GM21423 (cell line): ENCODE results near the gene GRM7.
"Not testable (repeated sequence)": the region's sequence is repeated elsewhere in the genome, so short reads cannot be mapped to it uniquely, and the experiment has no call there.

Experiments
- ATAC-seq: cut with Tn5 transposase; IDR thresholded peaks from one replicate; pipeline ENCODE4 v1.9.1; 2021; ENCODE audit warnings: mild to moderate bottlenecking, moderate library complexity; ENCODE audit not compliant: unreplicated experiment

Gene GRM7

GRCh38 chr3:6860954-6861624, at the start of gene GRM7:
GRM7 (plus strand) TSS chr3:6861115.
- no peak for ATAC-seq

GRCh38 chr3:6821411-6821810, 39.5 kb upstream of the GRM7 start:
- no peak for ATAC-seq

GRCh38 chr3:6825524-6825923, 35.4 kb upstream of the GRM7 start:
- no peak for ATAC-seq

GRCh38 chr3:6827453-6827852, 33.5 kb upstream of the GRM7 start:
- ATAC-seq = no peak

- no peak for ATAC-seq
These were observed 16.2 kb upstream of the GRM7 start for GRCh38 chr3:6844723-6845122.

GRCh38 chr3:6854184-6854583, 6.7 kb upstream of the GRM7 start:
- ATAC-seq = no peak

GRCh38 chr3:6857510-6857909, 3.4 kb upstream of the GRM7 start:
- ATAC-seq = no peak

- ATAC-seq = no peak
These were observed 564 bp upstream of the GRM7 start for GRCh38 chr3:6860149-6860953.

GRCh38 chr3:6861625-6862000, 698 bp downstream of the GRM7 start:
- ATAC-seq = no peak

GRCh38 chr3:6862041-6862879, 1.3 kb downstream of the GRM7 start:
- ATAC-seq = no peak

- no peak for ATAC-seq
These were observed 1.9 kb downstream of the GRM7 start for GRCh38 chr3:6862880-6863195.

GRCh38 chr3:6867269-6867668, 6.4 kb downstream of the GRM7 start:
- no peak for ATAC-seq

- no peak for ATAC-seq
These were observed 17.8 kb downstream of the GRM7 start for GRCh38 chr3:6878731-6879130.

- ATAC-seq = no peak
These were observed 51.3 kb downstream of the GRM7 start for GRCh38 chr3:6912240-6912639.

GRCh38 chr3:6915898-6916297, 55.0 kb downstream of the GRM7 start:
- ATAC-seq = no peak

GRCh38 chr3:6921066-6921465, 60.2 kb downstream of the GRM7 start:
- ATAC-seq = no peak

- no peak for ATAC-seq
These were observed 61.0 kb downstream of the GRM7 start for GRCh38 chr3:6921876-6922275.

GRCh38 chr3:6928064-6928463, 67.1 kb downstream of the GRM7 start:
- ATAC-seq = no peak

GRCh38 chr3:6929918-6930317, 69.0 kb downstream of the GRM7 start:
- no peak for ATAC-seq

GRCh38 chr3:6935418-6935817, 74.5 kb downstream of the GRM7 start:
- ATAC-seq = not testable (repeated sequence)

- ATAC-seq = no peak
These were observed 75.1 kb downstream of the GRM7 start for GRCh38 chr3:6935970-6936369.

GRCh38 chr3:6962801-6963200, 101.9 kb downstream of the GRM7 start:
- no peak for ATAC-seq
